HG02623 (cell line): ENCODE data around the gene H2BK1.

Experiments used
- ATAC-seq: cut with Tn5 transposase; IDR thresholded peaks from one replicate; pipeline ENCODE4 v1.9.1; 2021; ENCODE audit warnings: moderate library complexity; ENCODE audit not compliant: unreplicated experiment

Gene H2BK1

DNA sequence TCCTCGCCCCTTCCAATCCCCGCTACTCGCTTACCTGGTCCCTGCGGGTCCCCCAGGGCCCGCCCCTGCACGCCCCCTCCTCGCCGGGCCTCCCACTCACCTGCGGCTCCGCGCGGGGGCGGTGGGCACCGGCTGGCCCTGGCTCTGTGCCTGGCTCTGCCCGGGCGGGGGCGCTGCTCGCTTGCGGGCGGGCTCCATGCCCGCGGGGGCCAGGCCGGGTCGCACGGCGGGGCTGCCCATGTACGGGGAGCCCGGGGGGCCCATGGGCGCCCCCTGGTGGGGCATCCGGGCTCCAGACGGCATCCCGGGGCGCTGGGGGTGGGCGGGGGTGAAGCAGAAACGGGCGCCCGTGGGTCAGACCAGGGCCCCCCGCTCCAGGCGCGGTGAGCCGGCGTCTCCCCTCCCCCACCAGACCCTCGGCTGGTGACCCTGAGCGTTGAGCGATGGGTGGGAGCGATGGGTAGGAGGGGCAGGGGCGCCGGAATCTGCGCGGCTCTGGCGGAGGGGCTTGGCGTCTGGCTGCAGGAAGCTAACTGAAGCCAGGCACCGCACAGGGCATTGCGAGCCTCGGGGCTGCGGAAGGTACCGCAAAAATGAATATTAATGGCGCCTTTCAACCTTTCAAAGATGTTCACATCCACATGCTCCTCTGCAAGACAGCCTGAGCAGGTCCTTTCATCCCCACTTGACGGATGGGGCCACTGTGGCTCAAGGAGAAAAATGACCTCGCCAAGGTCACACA lies 35.2 kb upstream of the H2BK1 start:
- ATAC-seq, result no peak

- ATAC-seq, result no peak
These were observed 34.6 kb upstream of the H2BK1 start for GRCh38 chr7:151244841-151245346.

GRCh38 chr7:151244196-151244840 lies 34.0 kb upstream of the H2BK1 start:
- no peak for ATAC-seq

GRCh38 chr7:151243408-151244195 lies 33.3 kb upstream of the H2BK1 start:
- ATAC-seq, result no peak

- no peak for ATAC-seq
These were observed 32.7 kb upstream of the H2BK1 start for GRCh38 chr7:151243045-151243349.

GRCh38 chr7:151242159-151243044 lies 32.1 kb upstream of the H2BK1 start:
- no peak for ATAC-seq

- ATAC-seq, result no peak
These were observed 31.4 kb upstream of the H2BK1 start for GRCh38 chr7:151241755-151242096.

DNA sequence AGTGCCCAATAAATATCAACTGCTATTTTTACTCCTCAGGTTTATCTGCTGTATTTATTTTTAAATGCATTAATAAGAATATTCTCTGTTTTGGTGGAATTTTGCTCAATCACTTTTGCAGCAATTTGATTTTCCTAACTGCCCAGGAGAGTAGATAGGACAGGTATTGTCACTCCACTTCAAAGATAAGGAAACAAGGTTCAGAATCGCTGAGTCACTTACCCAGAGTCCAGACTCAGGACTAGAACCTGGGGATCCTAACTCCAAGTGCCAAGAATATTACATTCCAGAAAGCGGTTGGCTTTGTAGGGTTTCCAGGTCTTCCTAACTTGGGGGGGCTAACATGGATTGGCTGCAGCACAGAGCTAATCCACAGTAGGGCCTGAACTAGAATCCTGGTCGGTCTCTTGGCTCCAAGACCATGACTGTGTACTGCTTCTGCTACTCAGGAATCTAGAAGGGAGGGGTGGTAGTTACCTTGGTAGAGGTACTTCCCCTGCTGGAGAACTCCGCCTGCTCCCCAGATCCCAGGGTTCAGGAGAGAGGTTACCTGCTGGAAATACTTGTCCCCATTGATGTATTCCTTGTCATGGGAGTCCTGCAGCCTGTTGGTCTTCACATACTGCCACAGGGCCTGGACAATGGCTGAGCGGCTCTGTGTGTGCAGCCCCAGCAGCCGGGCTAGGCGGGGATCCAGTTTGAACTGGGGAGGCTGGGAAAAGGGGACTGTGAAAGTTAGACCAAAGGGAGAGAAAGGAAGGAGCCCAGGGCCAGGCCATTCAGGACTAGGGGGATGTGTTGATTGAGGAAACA lies 30.9 kb upstream of the H2BK1 start:
- no peak for ATAC-seq

GRCh38 chr7:151240536-151240935 lies 30.2 kb upstream of the H2BK1 start:
- no peak for ATAC-seq

GRCh38 chr7:151239837-151240459 lies 29.7 kb upstream of the H2BK1 start:
- ATAC-seq, result no peak

GRCh38 chr7:151238924-151239836 lies 28.9 kb upstream of the H2BK1 start:
- no peak for ATAC-seq

- no peak for ATAC-seq
These were observed 28.0 kb upstream of the H2BK1 start for GRCh38 chr7:151238190-151238810.

DNA sequence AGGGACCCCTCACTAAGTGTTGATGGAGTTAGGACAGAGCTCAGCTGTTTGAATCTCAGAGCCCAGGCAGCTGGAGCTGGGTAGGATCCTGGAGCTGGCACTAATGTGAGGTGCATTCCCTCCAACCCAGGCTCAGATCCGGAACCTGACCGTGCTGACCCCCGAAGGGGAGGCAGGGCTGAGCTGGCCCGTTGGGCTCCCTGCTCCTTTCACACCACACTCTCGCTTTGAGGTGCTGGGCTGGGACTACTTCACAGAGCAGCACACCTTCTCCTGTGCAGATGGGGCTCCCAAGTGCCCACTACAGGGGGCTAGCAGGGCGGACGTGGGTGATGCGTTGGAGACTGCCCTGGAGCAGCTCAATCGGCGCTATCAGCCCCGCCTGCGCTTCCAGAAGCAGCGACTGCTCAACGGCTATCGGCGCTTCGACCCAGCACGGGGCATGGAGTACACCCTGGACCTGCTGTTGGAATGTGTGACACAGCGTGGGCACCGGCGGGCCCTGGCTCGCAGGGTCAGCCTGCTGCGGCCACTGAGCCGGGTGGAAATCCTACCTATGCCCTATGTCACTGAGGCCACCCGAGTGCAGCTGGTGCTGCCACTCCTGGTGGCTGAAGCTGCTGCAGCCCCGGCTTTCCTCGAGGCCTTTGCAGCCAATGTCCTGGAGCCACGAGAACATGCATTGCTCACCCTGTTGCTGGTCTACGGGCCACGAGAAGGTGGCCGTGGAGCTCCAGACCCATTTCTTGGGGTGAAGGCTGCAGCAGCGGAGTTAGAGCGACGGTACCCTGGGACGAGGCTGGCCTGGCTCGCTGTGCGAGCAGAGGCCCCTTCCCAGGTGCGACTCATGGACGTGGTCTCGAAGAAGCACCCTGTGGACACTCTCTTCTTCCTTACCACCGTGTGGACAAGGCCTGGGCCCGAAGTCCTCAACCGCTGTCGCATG lies 27.2 kb upstream of the H2BK1 start:
- no peak for ATAC-seq

DNA sequence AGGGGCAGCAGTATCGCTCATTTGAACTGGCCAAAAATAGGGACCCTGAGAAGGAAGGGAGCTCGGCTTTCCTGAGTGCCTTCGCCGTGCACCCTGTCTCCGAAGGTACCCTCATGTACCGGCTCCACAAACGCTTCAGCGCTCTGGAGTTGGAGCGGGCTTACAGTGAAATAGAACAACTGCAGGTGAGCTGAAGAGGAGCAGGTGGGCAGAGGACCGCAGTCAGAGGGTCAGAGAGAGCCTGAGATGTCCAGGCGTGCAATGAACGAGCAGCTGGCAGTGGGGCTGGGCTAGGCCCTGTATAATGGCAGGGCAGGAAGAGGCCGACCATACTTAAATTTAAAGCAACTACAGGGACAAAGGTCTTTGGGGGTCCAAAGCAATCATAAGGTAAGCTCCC lies 26.1 kb upstream of the H2BK1 start:
- ATAC-seq, result no peak

DNA sequence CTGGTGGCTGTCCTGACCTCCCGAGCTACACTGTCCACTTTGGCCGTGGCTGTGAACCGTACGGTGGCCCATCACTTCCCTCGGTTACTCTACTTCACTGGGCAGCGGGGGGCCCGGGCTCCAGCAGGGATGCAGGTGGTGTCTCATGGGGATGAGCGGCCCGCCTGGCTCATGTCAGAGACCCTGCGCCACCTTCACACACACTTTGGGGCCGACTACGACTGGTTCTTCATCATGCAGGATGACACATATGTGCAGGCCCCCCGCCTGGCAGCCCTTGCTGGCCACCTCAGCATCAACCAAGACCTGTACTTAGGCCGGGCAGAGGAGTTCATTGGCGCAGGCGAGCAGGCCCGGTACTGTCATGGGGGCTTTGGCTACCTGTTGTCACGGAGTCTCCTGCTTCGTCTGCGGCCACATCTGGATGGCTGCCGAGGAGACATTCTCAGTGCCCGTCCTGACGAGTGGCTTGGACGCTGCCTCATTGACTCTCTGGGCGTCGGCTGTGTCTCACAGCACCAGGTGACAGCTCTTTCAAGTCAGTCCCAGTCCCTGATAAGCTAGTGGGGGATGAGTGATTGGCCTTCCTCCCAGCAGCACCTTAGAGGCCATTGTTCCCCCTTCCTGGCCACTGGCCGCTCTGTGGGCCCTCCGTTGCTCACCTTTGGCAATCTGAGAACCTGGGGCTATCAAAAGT lies 25.0 kb upstream of the H2BK1 start:
- ATAC-seq, result no peak

DNA sequence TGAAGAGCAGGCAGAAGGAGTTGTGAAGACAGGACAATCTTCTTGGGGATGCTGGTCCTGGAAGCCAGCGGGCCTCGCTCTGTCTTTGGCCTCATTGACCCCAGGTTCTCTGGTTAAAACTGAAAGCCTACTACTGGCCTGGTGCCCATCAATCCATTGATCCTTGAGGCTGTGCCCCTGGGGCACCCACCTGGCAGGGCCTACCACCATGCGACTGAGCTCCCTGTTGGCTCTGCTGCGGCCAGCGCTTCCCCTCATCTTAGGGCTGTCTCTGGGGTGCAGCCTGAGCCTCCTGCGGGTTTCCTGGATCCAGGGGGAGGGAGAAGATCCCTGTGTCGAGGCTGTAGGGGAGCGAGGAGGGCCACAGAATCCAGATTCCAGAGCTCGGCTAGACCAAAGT lies 23.5 kb upstream of the H2BK1 start:
- ATAC-seq, result no peak
